ENCODE results near the gene KISS1. TPM values are rescaled to one million over a fixed set of nuclear protein-coding genes. Genes with fewer than 3 reads are reported as not detected.

Gene KISS1
- total and polyA plus RNA-seq, 2 experiments from 2014 or later = 2.0 to 12.9 TPM

GRCh38 chr1:204227996-204228785 lies 31.9 kb upstream of the KISS1 start:
- Histone ChIP-seq H3K9me3 (ENCODE audit: low read depth) (no peaks in the 10 kb centered on the region), H3K27ac (no peak overlapping the region), H3K4me3 (no peak overlapping the region), H3K4me2 (no peak overlapping the region), H4K20me1 (ENCODE audit: insufficient read depth, poor library complexity, severe bottlenecking) (no peaks in the 10 kb centered on the region), H3K27me3 (no peaks in the 10 kb centered on the region), H2AFZ (no peak overlapping the region), H3K9me2 (replicated peaks; ENCODE audit: insufficient read depth) (no peaks in the 10 kb centered on the region), H3K79me2 (no peaks in the 10 kb centered on the region), H3K36me3 (replicated peaks; ENCODE audit: insufficient read depth, low read depth) (no peaks in the 10 kb centered on the region), H3K4me1 (ENCODE audit: insufficient read depth) (peaks cover 14% of the 10 kb centered on the region)
- no peak for DNase-seq (ENCODE audit: low spot score)
- WGBS (ENCODE audit: low lambda C conversion rate, missing lambda C conversion rate) = 88% methylated on average over 20 of the region's 20 CpGs
- TF ChIP-seq EZH2 (IDR thresholded peaks at IDR 0.05; ENCODE audit: borderline replicate concordance) (no peak), CTCF (IDR thresholded peaks at IDR 0.05; ENCODE audit: poor library complexity) (no peak), EZH2phosphoT487 (IDR thresholded peaks at IDR 0.05; ENCODE audit: low read depth, severe bottlenecking, unreplicated experiment) (no peak)

DNA sequence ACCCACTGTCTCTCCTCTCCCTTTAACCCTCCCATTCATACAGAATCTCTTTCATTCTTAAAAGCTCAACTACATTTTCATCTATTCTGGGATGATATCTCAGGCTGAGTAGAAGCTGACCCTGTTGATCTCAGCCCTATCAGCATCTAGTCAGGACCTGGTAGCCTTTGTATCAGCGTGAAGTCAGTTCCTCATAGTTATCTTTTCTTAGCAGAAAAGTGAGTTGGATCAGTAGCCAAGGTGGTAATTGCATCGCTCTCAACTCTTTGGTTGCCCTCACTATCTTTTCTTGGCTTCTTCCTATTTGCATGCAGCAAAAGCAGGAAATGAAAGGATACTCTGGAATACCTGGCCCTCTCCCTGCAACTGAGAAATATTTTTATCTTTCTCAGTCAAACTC lies 31.1 kb upstream of the KISS1 start:
- Histone ChIP-seq H3K79me2 (no peaks in the 10 kb centered on the region), H3K27ac (peak overlapping the region; percentile 81), H3K36me3 (replicated peaks; ENCODE audit: insufficient read depth, low read depth) (no peaks in the 10 kb centered on the region), H3K9me2 (replicated peaks; ENCODE audit: insufficient read depth) (no peaks in the 10 kb centered on the region), H2AFZ (no peak overlapping the region), H3K9me3 (ENCODE audit: low read depth) (no peaks in the 10 kb centered on the region), H4K20me1 (ENCODE audit: insufficient read depth, poor library complexity, severe bottlenecking) (no peaks in the 10 kb centered on the region), H3K4me3 (no peak overlapping the region), H3K4me2 (no peak overlapping the region), H3K4me1 (ENCODE audit: insufficient read depth) (peaks cover 14% of the 10 kb centered on the region), H3K27me3 (no peaks in the 10 kb centered on the region)
- TF ChIP-seq EZH2 (IDR thresholded peaks at IDR 0.05; ENCODE audit: borderline replicate concordance) (no peak), EZH2phosphoT487 (IDR thresholded peaks at IDR 0.05; ENCODE audit: low read depth, severe bottlenecking, unreplicated experiment) (no peak), CTCF (IDR thresholded peaks at IDR 0.05; ENCODE audit: poor library complexity) (no peak)
- 97% methylated on average over 2 of the region's 2 CpGs for WGBS (ENCODE audit: low lambda C conversion rate, missing lambda C conversion rate)
- DNase-seq (ENCODE audit: low spot score) = no peak

GRCh38 chr1:204225841-204226735 lies 29.8 kb upstream of the KISS1 start:
- WGBS (ENCODE audit: low lambda C conversion rate, missing lambda C conversion rate) = 84% methylated on average over 16 of the region's 16 CpGs
- TF ChIP-seq EZH2phosphoT487 (IDR thresholded peaks at IDR 0.05; ENCODE audit: low read depth, severe bottlenecking, unreplicated experiment) = no peak
- TF ChIP-seq CTCF (IDR thresholded peaks at IDR 0.05; ENCODE audit: poor library complexity) = no peak
- no peak for TF ChIP-seq EZH2 (IDR thresholded peaks at IDR 0.05; ENCODE audit: borderline replicate concordance)
- H3K79me2 ChIP-seq = no peaks in the 10 kb centered on the region
- DNase-seq (ENCODE audit: low spot score) = no peak
- no peaks in the 10 kb centered on the region for H3K9me3 ChIP-seq (ENCODE audit: low read depth)
- H3K4me1 ChIP-seq (ENCODE audit: insufficient read depth) = peaks cover 14% of the 10 kb centered on the region
- H3K4me3 ChIP-seq = no peak overlapping the region
- H3K36me3 ChIP-seq (replicated peaks; ENCODE audit: insufficient read depth, low read depth) = no peaks in the 10 kb centered on the region
- peak overlapping the region; percentile 81 for H3K27ac ChIP-seq
- H3K27me3 ChIP-seq = no peaks in the 10 kb centered on the region
- no peak overlapping the region for H2AFZ ChIP-seq
- H4K20me1 ChIP-seq (ENCODE audit: insufficient read depth, poor library complexity, severe bottlenecking) = no peaks in the 10 kb centered on the region
- no peaks in the 10 kb centered on the region for H3K9me2 ChIP-seq (replicated peaks; ENCODE audit: insufficient read depth)
- H3K4me2 ChIP-seq = peak overlapping the region; percentile 15

All from hepatocyte (in vitro differentiated cells).